ENCODE results near the gene TMEM109.

DNA sequence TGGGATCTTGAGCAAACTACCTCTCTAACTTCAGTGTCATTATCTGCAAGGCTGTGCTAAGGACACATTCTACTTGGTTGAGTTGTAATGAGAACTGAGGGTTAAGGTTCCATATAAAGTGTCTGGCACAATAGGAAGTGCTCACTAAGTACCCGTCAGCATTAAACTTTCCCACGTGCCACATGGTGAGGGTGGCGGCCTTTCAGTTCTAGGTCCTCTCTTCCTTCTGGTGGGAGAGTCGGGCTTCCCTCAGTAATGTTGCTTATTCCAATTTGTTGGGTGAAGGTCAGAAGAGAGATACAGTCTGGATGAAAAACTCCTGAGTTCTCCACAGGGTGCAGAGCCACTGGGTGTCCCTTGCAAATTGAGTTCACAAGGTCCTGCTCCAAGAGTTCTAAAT is 52.9 kb downstream of the TMEM109 start:
- TF ChIP-seq PATZ1 (CRISPR knock-in tag; IDR thresholded peaks at IDR 0.05; ENCODE audit: borderline replicate concordance) (no peak), RARB (CRISPR knock-in tag; IDR thresholded peaks at IDR 0.05) (no peak), ZFP3 (CRISPR knock-in tag; IDR thresholded peaks at IDR 0.05) (no peak), TOX (CRISPR knock-in tag; IDR thresholded peaks at IDR 0.05; ENCODE audit: borderline replicate concordance) (no peak), GLIS3 (CRISPR knock-in tag; IDR thresholded peaks at IDR 0.05) (no peak), TSHZ2 (CRISPR knock-in tag; IDR thresholded peaks at IDR 0.05) (no peak)
- TF ChIP-seq, protein P1, sequence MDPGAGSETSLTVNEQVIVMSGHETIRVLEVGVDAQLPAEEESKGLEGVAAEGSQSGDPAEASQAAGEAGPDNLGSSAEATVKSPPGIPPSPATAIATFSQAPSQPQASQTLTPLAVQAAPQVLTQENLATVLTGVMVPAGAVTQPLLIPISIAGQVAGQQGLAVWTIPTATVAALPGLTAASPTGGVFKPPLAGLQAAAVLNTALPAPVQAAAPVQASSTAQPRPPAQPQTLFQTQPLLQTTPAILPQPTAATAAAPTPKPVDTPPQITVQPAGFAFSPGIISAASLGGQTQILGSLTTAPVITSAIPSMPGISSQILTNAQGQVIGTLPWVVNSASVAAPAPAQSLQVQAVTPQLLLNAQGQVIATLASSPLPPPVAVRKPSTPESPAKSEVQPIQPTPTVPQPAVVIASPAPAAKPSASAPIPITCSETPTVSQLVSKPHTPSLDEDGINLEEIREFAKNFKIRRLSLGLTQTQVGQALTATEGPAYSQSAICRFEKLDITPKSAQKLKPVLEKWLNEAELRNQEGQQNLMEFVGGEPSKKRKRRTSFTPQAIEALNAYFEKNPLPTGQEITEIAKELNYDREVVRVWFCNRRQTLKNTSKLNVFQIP (CRISPR knock-in tag; IDR thresholded peaks at IDR 0.05; ENCODE audit: borderline replicate concordance, low read depth): no peak

All from SK-N-SH treated with all-trans-retinoic acid at 6 μM for 48 hours (cell line).